Activated CD4-positive, alpha-beta T cell treated with anti-CD3 and anti-CD28 coated beads, Interleukin-10, Interleukin-2, amounts not matched to agents 100 ng/mL and 50 ng/mL, durations not matched to agents 16 hours and 8 hours (primary cell): ENCODE results near the gene FCN3.

Experiments
- DNase-seq: peaks from one replicate; pipeline ENCODE4 v3.0.0-alpha.2; 2020

The FCN3 gene

GRCh38 chr1:27336756-27337155, 37.9 kb downstream of the FCN3 start:
- no peak for DNase-seq

GRCh38 chr1:27335506-27336422, 38.9 kb downstream of the FCN3 start:
- DNase-seq = no peak

GRCh38 chr1:27333717-27334279, 40.8 kb downstream of the FCN3 start:
- DNase-seq = no peak

GRCh38 chr1:27332536-27333281, 41.9 kb downstream of the FCN3 start:
- peak; percentile 50 for DNase-seq

GRCh38 chr1:27331922-27332321, 42.7 kb downstream of the FCN3 start:
- no peak for DNase-seq

- DNase-seq = no peak
Measured at GRCh38 chr1:27331426-27331825, 43.2 kb downstream of the FCN3 start.

GRCh38 chr1:27330786-27331185, 43.8 kb downstream of the FCN3 start:
- DNase-seq = no peak

GRCh38 chr1:27327964-27328363, 46.7 kb downstream of the FCN3 start:
- DNase-seq = no peak

GRCh38 chr1:27325286-27325685, 49.3 kb downstream of the FCN3 start:
- no peak for DNase-seq

- DNase-seq = no peak
Measured at GRCh38 chr1:27322569-27323240, 51.9 kb downstream of the FCN3 start.

GRCh38 chr1:27321813-27322568, 52.6 kb downstream of the FCN3 start, which contains the start of gene TMEM222:
TMEM222 (plus strand) TSS chr1:27322163; CDS start chr1:27322198, 35 bp downstream.
- peak; percentile 98 for DNase-seq
